ENCODE results near the gene TEX38. TPM values are rescaled to one million over a fixed set of nuclear protein-coding genes. Genes with fewer than 3 reads are reported as not detected.
"Not testable (repeated sequence)": the region's sequence is repeated elsewhere in the genome, so short reads cannot be mapped to it uniquely, and the experiment has no call there.

The TEX38 gene
- total and polyA plus RNA-seq, 8 donors: not detected

DNA sequence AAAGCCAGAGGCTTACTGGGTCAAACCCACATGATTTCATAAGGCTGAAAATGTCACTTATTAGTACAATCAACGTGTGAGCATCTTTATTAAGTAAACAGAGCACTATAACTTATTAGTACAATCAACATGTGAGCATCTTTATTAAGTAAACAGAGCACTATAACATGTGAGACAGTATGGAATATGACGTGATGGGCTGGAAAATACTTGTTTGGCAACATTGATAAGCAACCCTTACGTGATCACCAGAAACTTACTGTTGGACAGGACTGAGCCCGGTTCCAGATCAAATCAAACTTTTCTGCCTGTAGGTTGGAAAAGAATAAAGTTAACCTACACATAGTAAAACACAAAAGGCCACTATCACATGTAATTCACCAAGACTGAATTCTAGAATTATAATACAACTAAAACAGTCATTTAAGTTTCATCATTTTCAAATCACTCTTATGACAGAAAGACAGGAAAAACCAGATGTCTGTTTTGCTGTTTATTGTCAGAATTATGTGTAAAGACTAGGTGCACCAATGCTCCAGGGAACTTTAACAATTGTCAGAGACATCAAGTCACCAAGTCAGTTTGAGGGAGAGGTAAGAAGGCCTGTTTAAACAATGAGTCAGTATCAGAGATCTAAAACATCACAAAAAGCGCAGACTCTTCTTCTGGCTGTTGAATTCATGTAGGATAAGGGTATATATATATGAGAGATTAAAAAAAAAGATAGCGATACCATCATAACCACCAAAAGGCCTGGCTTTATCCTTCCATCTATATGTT, 19.1 kb upstream of the TEX38 start:
- Histone ChIP-seq H3K27ac (peak overlapping the region in 1 of 5 donors; percentile 46), H3K4me1 (peaks cover 0 to 6% (median 0%) of the 10 kb centered on the region in 4 donors), H3K27me3 (no peaks in the 10 kb centered on the region), H3K9me3 (peaks cover 0 to 9% (median 2%) of the 10 kb centered on the region in 4 donors), H3K36me3 (peaks cover 23 to 93% (median 86%) of the 10 kb centered on the region in 4 donors), H3K4me3 (no peak overlapping the region)
- TF ChIP-seq EP300 (IDR thresholded peaks at IDR 0.05) (no peak), POLR2AphosphoS5 (IDR thresholded peaks at IDR 0.05) (no peak), POLR2A (IDR thresholded peaks at IDR 0.05) (no peak)
- TF ChIP-seq, protein P1, sequence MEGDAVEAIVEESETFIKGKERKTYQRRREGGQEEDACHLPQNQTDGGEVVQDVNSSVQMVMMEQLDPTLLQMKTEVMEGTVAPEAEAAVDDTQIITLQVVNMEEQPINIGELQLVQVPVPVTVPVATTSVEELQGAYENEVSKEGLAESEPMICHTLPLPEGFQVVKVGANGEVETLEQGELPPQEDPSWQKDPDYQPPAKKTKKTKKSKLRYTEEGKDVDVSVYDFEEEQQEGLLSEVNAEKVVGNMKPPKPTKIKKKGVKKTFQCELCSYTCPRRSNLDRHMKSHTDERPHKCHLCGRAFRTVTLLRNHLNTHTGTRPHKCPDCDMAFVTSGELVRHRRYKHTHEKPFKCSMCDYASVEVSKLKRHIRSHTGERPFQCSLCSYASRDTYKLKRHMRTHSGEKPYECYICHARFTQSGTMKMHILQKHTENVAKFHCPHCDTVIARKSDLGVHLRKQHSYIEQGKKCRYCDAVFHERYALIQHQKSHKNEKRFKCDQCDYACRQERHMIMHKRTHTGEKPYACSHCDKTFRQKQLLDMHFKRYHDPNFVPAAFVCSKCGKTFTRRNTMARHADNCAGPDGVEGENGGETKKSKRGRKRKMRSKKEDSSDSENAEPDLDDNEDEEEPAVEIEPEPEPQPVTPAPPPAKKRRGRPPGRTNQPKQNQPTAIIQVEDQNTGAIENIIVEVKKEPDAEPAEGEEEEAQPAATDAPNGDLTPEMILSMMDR (IDR thresholded peaks at IDR 0.05): no peak
- intact Hi-C loops (cut with DNase I; ENCODE audit: low total_unique reads): no loop called here
- WGBS, 5 donors: 53 to 72% (median 66%) methylated on average over 6 of the region's 6 CpGs
- no peak for DNase-seq

DNA sequence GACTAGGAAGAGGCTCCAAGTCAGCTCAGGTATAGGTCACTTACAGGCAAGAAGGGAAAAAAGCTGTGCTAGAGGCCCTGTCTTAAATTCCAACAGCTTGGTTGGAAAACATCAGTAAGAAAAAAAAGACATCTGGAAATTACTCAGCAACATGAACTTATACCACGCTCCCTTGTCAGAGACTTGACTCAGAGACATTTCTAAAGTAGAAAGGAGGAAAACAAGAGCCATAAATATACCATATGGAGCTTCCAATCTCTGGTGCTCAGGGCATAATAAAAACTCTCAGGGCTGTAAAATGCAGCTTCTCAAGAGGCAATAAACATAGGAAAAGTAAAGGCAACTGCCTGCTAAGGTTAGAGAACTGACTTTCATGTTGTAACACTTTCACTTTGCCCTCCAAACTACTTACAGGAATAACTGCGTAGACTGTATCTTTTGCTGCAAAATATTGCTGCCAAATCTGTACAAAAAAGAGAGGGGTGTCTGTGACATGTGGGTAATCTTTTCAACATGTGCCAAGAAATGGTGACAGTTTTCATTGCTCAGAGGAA, 18.2 kb upstream of the TEX38 start:
- H3K4me3 ChIP-seq: no peak overlapping the region
- H3K4me1 ChIP-seq: peaks cover 0 to 6% (median 0%) of the 10 kb centered on the region in 4 donors
- H3K27me3 ChIP-seq: no peaks in the 10 kb centered on the region
- peaks cover 0 to 9% (median 2%) of the 10 kb centered on the region in 4 donors for H3K9me3 ChIP-seq
- TF ChIP-seq, protein P1 (IDR thresholded peaks at IDR 0.05): no peak
- TF ChIP-seq EP300 (IDR thresholded peaks at IDR 0.05): no peak
- no peak for TF ChIP-seq POLR2AphosphoS5 (IDR thresholded peaks at IDR 0.05)
- TF ChIP-seq POLR2A (IDR thresholded peaks at IDR 0.05): no peak
- intact Hi-C loops (cut with DNase I; ENCODE audit: low total_unique reads): no loop called here
- WGBS, 5 donors: 76 to 96% (median 82%) methylated on average over 2 of the region's 2 CpGs
- peaks cover 25 to 93% (median 87%) of the 10 kb centered on the region in 4 donors for H3K36me3 ChIP-seq
- peak overlapping the region in 3 of 5 donors; percentile 13 to 46 (median 16) for H3K27ac ChIP-seq
- no peak for DNase-seq

DNA sequence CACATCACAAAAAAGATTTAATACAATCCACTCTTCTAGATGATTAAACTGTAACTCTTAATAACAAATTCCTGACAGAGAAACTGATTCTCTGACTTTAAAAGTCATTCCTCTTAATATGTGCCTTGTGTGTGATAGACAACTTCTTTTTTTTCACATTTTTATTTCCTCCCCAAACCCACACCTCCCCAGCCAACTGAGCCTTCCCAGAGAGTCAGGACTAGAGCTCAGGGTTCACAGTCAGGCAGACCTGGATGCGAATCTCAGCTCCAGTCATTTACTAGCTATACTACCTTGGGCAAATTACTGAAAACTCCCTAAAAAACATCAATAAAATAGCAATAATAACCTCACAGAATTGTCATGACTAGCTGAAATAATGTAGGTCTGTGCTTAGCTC, 17.6 kb upstream of the TEX38 start:
- H3K27ac ChIP-seq: peak overlapping the region in 3 of 5 donors; percentile 13 to 46 (median 16)
- no peak overlapping the region for H3K4me3 ChIP-seq
- WGBS, 5 donors: 87 to 100% (median 93%) methylated on average over 1 of the region's 1 CpG
- no peaks in the 10 kb centered on the region for H3K27me3 ChIP-seq
- H3K4me1 ChIP-seq: peaks cover 0 to 6% (median 0%) of the 10 kb centered on the region in 4 donors
- no peak for DNase-seq
- intact Hi-C loops (cut with DNase I; ENCODE audit: low total_unique reads): no loop called here
- peaks cover 0 to 9% (median 2%) of the 10 kb centered on the region in 4 donors for H3K9me3 ChIP-seq
- H3K36me3 ChIP-seq: peaks cover 25 to 93% (median 87%) of the 10 kb centered on the region in 4 donors
- TF ChIP-seq POLR2A (IDR thresholded peaks at IDR 0.05): no peak
- TF ChIP-seq EP300 (IDR thresholded peaks at IDR 0.05): no peak
- TF ChIP-seq POLR2AphosphoS5 (IDR thresholded peaks at IDR 0.05): no peak
- TF ChIP-seq, protein P1 (IDR thresholded peaks at IDR 0.05): no peak

DNA sequence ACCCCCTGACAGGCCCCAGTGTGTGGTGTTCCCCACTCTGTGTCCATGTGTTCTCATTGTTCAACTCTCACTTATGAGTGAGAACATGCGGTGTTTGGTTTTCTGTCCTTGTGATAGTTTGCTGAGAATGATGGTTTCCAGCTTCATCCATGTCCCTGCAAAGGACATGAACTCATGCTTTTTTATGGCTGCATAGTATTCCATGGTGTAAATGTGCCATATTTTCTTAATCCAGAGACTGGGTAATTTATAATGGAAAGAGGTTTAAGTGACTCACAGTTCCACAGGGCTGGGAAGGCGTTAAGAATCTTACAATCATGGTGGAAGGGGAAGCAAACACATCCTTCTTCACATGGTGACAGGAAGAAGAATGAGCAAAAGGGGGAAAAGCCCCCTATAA, 17.0 kb upstream of the TEX38 start:
- H3K9me3 ChIP-seq; DNase-seq; intact Hi-C loops (cut with DNase I; ENCODE audit: low total_unique reads); H3K27me3 ChIP-seq; H3K4me3 ChIP-seq; H3K27ac ChIP-seq; H3K4me1 ChIP-seq: not testable (repeated sequence)
- 97 to 100% (median 98%) methylated on average over 2 of the region's 2 CpGs for WGBS, 5 donors
- peaks cover 21 to 93% (median 88%) of the 10 kb centered on the region in 4 donors for H3K36me3 ChIP-seq
